TTC549 (cell line): Measurements from ENCODE around the gene TBC1D21.
"Not testable (repeated sequence)": the region's sequence is repeated elsewhere in the genome, so short reads cannot be mapped to it uniquely, and the experiment has no call there.

Source experiments
- FAIRE-seq: peaks from 2 replicates; lab custom pipeline; 2012; peaks lifted over from hg19 to GRCh38; lab: Jason Lieb, UNC

Gene TBC1D21

GRCh38 chr15:73930790-73931281 is 57.5 kb downstream of the TBC1D21 start:
- FAIRE-seq, result no peak

- FAIRE-seq, result no peak
Observed at GRCh38 chr15:73931441-73931840, 58.1 kb downstream of the TBC1D21 start.

GRCh38 chr15:73932381-73933191 is 59.2 kb downstream of the TBC1D21 start:
- no peak for FAIRE-seq

- FAIRE-seq, result no peak
Observed at GRCh38 chr15:73934281-73934680, 60.9 kb downstream of the TBC1D21 start.

GRCh38 chr15:73935547-73935946 is 62.2 kb downstream of the TBC1D21 start:
- FAIRE-seq, result no peak

GRCh38 chr15:73936181-73936580 is 62.8 kb downstream of the TBC1D21 start:
- no peak for FAIRE-seq

GRCh38 chr15:73936588-73937290 is 63.4 kb downstream of the TBC1D21 start:
- FAIRE-seq, result no peak

GRCh38 chr15:73937296-73937695 is 63.9 kb downstream of the TBC1D21 start:
- no peak for FAIRE-seq

GRCh38 chr15:73937726-73938125 is 64.4 kb downstream of the TBC1D21 start:
- FAIRE-seq, result no peak

GRCh38 chr15:73938516-73938915 is 65.2 kb downstream of the TBC1D21 start:
- FAIRE-seq, result not testable (repeated sequence)
